ENCODE results near the gene ADCY6. TPM values are rescaled to one million over a fixed set of nuclear protein-coding genes. Genes with fewer than 3 reads are reported as not detected.

Gene ADCY6
- total and polyA plus RNA-seq, 2 of the 4 experiments (the other 2 are of a cell fraction) = 18.5 to 34.4 TPM

- H3K18ac ChIP-seq (ENCODE audit: low read depth, low read length) = peak overlapping the region; percentile 56
- peak overlapping the region; percentile 95 for H3K14ac ChIP-seq (replicated peaks; ENCODE audit: low read depth, low read length)
- DNase-seq (peak; percentile 78), ATAC-seq (ENCODE audit: low read depth) (peak; percentile 47)
- H4K91ac ChIP-seq (ENCODE audit: insufficient read depth, low read depth, low read length) = peak overlapping the region; percentile 95
- H2BK15ac ChIP-seq (ENCODE audit: low read depth, low read length) = peak overlapping the region; percentile 16; the same call in 1 of the 3 replicates
- peaks cover 38% of the 10 kb centered on the region for H3K4me1 ChIP-seq (ENCODE audit: control insufficient read depth, insufficient read depth, low read length)
- peak overlapping the region; percentile 94 for H3K4ac ChIP-seq (ENCODE audit: low read depth, low read length)
- peak overlapping the region; percentile 97 for H3K27ac ChIP-seq (ENCODE audit: insufficient read depth, low read length)
- ChIA-PET POLR2A (ENCODE audit: unreplicated experiment) (interaction anchor here (0.7 kb wide), 1 partner anchor 17 kb away, joined by 3 read pairs; no protein-coding TSS in a partner anchor), CTCF (interaction anchor here (0.5 to 3.1 kb wide), 9 partner anchors 11 to 165 kb away, joined by 3 to 11 read pairs (median 5); no protein-coding TSS in a partner anchor)
- no peaks in the 10 kb centered on the region for H3K9me3 ChIP-seq (ENCODE audit: control insufficient read depth, insufficient read depth, low read length)
- peak overlapping the region; percentile 95 for H2BK5ac ChIP-seq (ENCODE audit: low read depth, low read length, poor library complexity, severe bottlenecking)
- in situ Hi-C loops (cut with MboI; ENCODE audit: low sequenced_read_pairs) = no loop called here
- dilution Hi-C loops (cut with HindIII; ENCODE audit: low sequenced_read_pairs, unreplicated experiment) = no loop called here
- no TSS peak for BruUV-seq (replicated peaks)
- H4K8ac ChIP-seq (ENCODE audit: low read depth in 2 of 2, low read length in 2 of 2) = peak overlapping the region; percentile 17 to 98; a peak in 3 of 4 replicates
- H2BK120ac ChIP-seq (ENCODE audit: low read depth, low read length) = peak overlapping the region; percentile 43
- H2AK9ac ChIP-seq (replicated peaks; ENCODE audit: low read depth, low read length, poor library complexity) = peak overlapping the region; percentile 94
- peaks cover 35% of the 10 kb centered on the region for H3K9me1 ChIP-seq (ENCODE audit: insufficient read depth, low read length)
- peak overlapping the region; percentile 29 for H4K5ac ChIP-seq (ENCODE audit: low read depth, low read length)
- H3K36me3 ChIP-seq (ENCODE audit: control insufficient read depth, insufficient read depth, low read length) = no peaks in the 10 kb centered on the region; the same call in 1 of the 2 replicates
- peak overlapping the region; percentile 55 for H3K4me3 ChIP-seq (ENCODE audit: insufficient read depth, low read depth, low read length)
- peak overlapping the region; percentile 95 for H3K56ac ChIP-seq (ENCODE audit: extremely low read depth, insufficient read depth, low read length)
- H3K4me2 ChIP-seq (ENCODE audit: low read depth, low read length) = peak overlapping the region; percentile 65
- peak overlapping the region; percentile 81 for H3K23ac ChIP-seq (ENCODE audit: low read depth, low read length)
- peak overlapping the region; percentile 99 for H2AK5ac ChIP-seq (ENCODE audit: low read depth, low read length)
- intact Hi-C loops (cut with micrococcal nuclease) = no loop called here
- peaks cover 43 to 84% of the 10 kb centered on the region in 2 experiments for H3K79me1 ChIP-seq (ENCODE audit: low read depth in 1 of 2, low read length in 2 of 2)
- peak; percentile 90; the same call in 1 of the 2 replicates for TF ChIP-seq MAZ (IDR thresholded peaks at IDR 0.05; ENCODE audit: borderline replicate concordance, low read depth, low read length)
- TF ChIP-seq CEBPB (IDR thresholded peaks at IDR 0.05; ENCODE audit: low read depth, low read length) = no peak
- TF ChIP-seq POLR2A (IDR thresholded peaks at IDR 0.05; ENCODE audit: low read depth, low read length) = no peak
- TF ChIP-seq MXI1 (IDR thresholded peaks at IDR 0.05; ENCODE audit: borderline replicate concordance, low read depth, low read length) = peak; percentile 92; the same call in 1 of the 2 replicates
- H3K9ac ChIP-seq (ENCODE audit: low read depth, low read length) = peak overlapping the region; percentile 93
- WGBS, 2 experiments (ENCODE audit: extremely low coverage in 2 of 2, insufficient read length in 1 of 2) = 1% methylated on average over 24 of the region's 54 CpGs; no CpG with 5 or more reads in 1 of the 2 experiments
- H4K20me1 ChIP-seq (ENCODE audit: insufficient read depth, low read length) = 0 out of 2 replicates have a peak, but pooled peaks cover 4% of the 10 kb centered on the region
- H2AFZ ChIP-seq (replicated peaks; ENCODE audit: low read length, poor library complexity) = peak overlapping the region; percentile 96
- no peaks in the 10 kb centered on the region for H3K27me3 ChIP-seq (ENCODE audit: control insufficient read depth, insufficient read depth, low read length)
- no peak overlapping the region for H2BK20ac ChIP-seq (ENCODE audit: low read depth, low read length)
Observed at GRCh38 chr12:48815126-48816110, 26.5 kb upstream of the ADCY6 start.

Measured in IMR-90 (cell line).